C4-2B (cell line): ENCODE results near the gene S100A5.

ENCODE experiments used
- CTCF ChIP-seq: fragments of 450-650 bp; conservative IDR thresholded peaks from 2 replicates; pipeline ENCODE4 v1.5.1; 2017; ENCODE audit warnings: mild to moderate bottlenecking
- ZFX ChIP-seq: fragments of 450-650 bp; IDR thresholded peaks from 2 replicates; pipeline ENCODE4 v1.6.1; 2017

DNA sequence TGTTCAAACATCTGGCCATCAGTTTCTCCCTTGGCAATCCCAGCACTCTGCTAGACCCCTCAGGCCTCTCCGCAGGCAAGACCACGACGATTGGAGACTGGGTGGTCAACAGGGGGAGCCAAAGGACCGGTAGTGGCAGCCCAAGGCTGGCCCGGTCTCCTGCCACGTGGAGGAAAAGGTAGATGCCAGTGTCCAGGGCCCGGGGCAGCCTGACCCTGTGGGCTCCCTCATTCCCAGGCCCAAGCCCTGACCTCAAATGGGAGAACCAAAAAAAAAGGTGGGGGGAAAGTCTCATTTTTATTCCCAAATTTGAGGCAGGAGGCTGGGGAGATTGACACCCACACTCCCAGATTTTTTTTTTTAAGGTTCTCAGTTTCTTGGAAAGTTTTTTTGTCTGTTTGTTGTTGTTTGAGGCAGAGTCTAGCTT lies 29.7 kb downstream of the S100A5 start:
- TF ChIP-seq CTCF (peak; percentile 90), ZFX (no peak)
